AG09309 (cell line): ENCODE results near the gene FBXL13.
"Not testable (repeated sequence)": the region's sequence is repeated elsewhere in the genome, so short reads cannot be mapped to it uniquely, and the experiment has no call there.

Experiments used
- DNase-seq: peaks from one replicate; pipeline ENCODE4 v3.0.0-alpha.2; 2010; ENCODE audit warnings: low read depth
- H3K4me3 ChIP-seq: 2 replicates; pipeline ENCODE4 v1.5.1; 2011; ENCODE audit warnings: mild to moderate bottlenecking, low read depth, low read length, moderate library complexity; ENCODE audit not compliant: control insufficient read depth
- CTCF ChIP-seq: IDR thresholded peaks from 2 replicates; pipeline ENCODE4 v1.5.1; 2011; ENCODE audit warnings: mild to moderate bottlenecking, low read depth, low read length, inconsistent platforms; ENCODE audit not compliant: insufficient read depth, control insufficient read depth; ENCODE audit errors: missing control alignments

The FBXL13 gene

GRCh38 chr7:103051519-103051918, 23.1 kb downstream of the FBXL13 start:
- no peak for DNase-seq
- no peak for TF ChIP-seq CTCF
- no peak overlapping the region for H3K4me3 ChIP-seq

- H3K4me3 ChIP-seq, result no peak overlapping the region
- DNase-seq, result no peak
- no peak for TF ChIP-seq CTCF
Observed at GRCh38 chr7:103048833-103049232, 25.8 kb downstream of the FBXL13 start.

- not testable (repeated sequence) for H3K4me3 ChIP-seq, DNase-seq
Observed at GRCh38 chr7:103041815-103042214, 32.8 kb downstream of the FBXL13 start.

GRCh38 chr7:103037823-103038739, 36.5 kb downstream of the FBXL13 start:
- DNase-seq, H3K4me3 ChIP-seq: not testable (repeated sequence)

GRCh38 chr7:103037476-103037822, 37.1 kb downstream of the FBXL13 start:
- H3K4me3 ChIP-seq, result no peak overlapping the region
- no peak for DNase-seq
- no peak for TF ChIP-seq CTCF

- not testable (repeated sequence) for H3K4me3 ChIP-seq, DNase-seq
Observed at GRCh38 chr7:103034318-103034717, 40.3 kb downstream of the FBXL13 start.

- DNase-seq, result no peak
- TF ChIP-seq CTCF, result no peak
- H3K4me3 ChIP-seq, result no peak overlapping the region
Observed at GRCh38 chr7:103031781-103032180, 42.8 kb downstream of the FBXL13 start.

- no peak for TF ChIP-seq CTCF
- DNase-seq, result no peak
- H3K4me3 ChIP-seq, result no peak overlapping the region
Observed at GRCh38 chr7:103031024-103031423, 43.6 kb downstream of the FBXL13 start.
